Epidermal melanocyte (primary cell): Measurements from ENCODE around the gene ITGA2B.
"Not testable (repeated sequence)": the region's sequence is repeated elsewhere in the genome, so short reads cannot be mapped to it uniquely, and the experiment has no call there.

Experiments used
- DNase-seq: peaks from one replicate; pipeline ENCODE4 v3.0.0; 2011; ENCODE audit warnings: low spot score; ENCODE audit not compliant: insufficient read length

ITGA2B gene

DNA sequence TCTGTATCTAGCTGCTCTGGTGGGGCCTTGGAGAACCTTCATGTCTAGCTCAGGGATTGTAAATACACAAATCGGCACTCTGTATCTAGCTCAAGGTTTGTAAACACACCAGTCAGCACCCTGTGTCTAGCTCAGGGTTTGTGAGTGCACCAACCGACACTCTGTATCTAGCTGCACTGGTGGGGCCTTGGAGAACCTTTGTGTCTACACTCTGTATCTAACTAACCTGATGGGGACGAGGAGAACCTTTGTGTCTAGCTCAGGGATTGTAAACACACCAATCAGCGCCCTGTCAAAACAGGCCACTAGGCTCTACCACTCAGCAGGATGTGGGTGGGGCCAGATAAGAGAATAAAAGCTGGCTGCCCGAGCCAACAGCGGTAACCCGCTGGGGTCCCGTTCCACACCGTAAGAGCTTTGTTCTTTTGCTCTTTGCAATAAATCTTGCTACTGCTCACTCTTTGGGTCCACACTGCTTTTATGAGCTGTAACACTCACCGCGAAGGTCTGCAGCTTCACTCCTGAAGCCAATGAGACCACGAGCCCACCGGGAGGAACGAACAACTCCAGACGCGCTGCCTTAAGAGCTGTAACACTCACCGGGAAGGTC, 19.9 kb downstream of the ITGA2B start:
- not testable (repeated sequence) for DNase-seq

- DNase-seq: not testable (repeated sequence)
Observed at GRCh38 chr17:44368391-44369243, 20.8 kb downstream of the ITGA2B start.

- no peak for DNase-seq
Observed at GRCh38 chr17:44367231-44367979, 22.0 kb downstream of the ITGA2B start.

DNA sequence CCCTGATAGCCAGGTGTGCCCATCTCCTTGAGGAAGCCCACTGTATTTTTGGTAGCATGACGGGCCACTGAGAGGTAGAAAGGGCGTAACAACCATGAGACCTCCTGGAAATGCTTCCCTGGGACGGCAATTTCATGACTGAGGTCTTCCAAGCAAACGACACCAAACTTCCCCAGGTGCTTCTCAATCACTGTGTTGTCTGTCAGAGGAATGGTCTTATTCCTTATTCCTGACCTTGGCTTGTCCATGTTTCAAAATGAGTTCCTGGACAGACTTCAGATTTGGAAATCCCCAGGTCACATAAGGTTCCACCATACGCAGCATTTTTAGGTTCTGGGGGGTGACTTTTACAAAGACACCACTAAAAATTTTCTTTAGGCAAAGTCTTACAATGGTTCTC, 24.4 kb downstream of the ITGA2B start:
- DNase-seq: not testable (repeated sequence)

GRCh38 chr17:44363613-44364159, 25.8 kb downstream of the ITGA2B start, which contains the start of gene FAM171A2:
Gene FAM171A2, minus strand, starts transcription at chr17:44363853. Its CDS starts 139 bp downstream, at chr17:44363714.
- peak; percentile 87 for DNase-seq

DNA sequence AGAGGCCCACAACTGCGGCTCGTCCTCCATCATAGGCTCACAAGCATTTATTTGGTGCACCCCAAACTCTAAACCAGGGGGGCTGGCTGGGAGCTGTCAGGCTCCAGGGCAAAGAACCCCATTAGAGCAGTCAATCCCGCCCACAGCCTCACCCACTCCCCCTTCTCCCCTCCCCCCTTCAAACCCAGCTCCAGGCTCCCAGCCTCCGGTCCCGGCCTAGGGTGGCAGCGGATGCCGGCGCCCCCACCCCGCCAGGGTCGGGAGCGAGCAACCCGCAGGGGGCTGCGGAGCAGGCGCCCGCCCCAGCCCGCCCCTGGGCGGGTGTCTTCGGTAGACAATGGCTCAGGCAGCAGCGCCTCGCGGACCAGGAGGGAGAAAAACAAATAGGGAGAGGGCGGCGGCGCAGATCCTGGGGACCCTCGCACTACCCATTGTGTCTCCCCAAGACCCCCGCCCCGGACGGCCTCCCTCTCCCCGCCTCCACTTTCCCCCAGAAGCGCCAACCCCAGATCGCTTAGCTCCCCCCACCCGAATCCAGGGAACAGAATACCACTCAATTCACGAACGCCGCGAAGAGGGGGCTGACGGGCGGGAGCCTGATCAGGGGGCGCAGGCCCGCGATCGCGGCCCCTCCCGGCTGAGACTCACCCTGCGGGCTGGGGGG, 26.4 kb downstream of the ITGA2B start:
- DNase-seq: no peak

DNA sequence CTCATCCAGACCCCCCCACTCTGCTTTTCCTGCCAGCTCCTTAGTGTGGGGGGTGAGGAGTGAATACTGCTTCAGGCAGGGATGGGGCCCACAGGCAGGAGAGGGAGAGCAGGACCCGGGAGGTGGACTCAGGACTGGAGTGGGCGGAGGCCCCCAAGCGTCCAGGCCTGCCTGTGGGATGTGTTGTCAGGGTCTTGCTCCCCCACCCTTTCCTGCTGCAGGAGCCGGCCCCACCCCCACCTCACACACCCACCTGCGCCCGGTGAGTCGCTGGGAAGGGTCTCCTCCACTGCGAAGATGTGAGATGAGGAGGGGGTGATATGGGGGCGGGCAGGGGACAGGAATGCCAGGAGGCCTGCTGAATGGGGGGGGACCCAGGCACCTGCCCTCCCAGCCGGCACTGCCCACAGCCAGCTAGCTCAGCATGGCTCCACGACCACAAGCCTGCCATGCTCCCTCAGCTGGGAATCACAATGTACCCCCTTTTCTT, 26.9 kb downstream of the ITGA2B start:
- no peak for DNase-seq

DNA sequence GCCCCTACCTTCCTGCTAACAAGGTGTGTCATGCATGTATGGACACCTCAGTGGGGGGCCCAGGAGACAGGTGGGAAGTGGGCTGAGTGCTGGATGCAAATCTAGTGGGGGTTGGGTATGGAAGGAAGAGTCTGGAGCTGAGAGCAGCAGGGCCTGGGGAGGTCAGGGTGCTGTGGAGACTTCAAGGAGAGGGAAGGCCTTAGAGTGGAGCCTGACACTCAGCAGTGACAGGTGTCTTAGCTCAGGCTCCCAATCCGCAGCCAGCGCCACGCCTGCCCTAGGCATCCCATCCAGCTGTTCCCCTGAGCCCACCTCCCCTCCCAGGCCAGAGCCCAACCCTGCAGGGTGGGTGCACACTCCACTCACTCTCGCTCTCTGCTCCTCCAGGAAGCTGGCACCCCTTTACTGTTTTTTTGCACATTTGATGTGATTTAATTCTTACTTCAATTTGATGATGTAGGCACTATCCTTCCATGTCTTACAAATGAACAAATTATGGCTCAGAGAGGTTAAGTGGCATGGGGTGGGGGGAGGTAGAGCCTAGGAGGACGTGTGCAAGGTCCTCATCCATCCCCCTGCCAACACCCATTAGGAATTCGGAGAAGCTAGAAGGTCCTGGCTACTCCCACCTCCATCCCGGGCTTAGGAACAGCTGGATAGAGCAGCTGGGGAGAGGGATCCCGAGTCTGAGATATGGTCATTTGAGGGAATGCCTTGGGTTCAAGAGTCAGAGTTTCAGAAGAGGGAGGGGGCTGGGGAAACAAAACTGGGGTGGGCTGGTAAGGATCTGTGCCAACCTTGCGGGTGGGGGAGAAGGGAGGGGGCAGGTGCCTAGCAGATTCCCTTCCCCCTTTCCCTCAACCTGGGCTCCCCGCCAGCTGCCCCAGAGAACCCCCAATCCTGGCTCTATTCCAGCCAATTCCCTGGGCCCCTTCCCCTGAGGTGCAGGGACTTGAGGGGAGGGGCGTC, 27.9 kb downstream of the ITGA2B start:
- peak; percentile 17 for DNase-seq

- DNase-seq: peak; percentile 61
Observed at GRCh38 chr17:44360826-44361225, 28.6 kb downstream of the ITGA2B start.

DNA sequence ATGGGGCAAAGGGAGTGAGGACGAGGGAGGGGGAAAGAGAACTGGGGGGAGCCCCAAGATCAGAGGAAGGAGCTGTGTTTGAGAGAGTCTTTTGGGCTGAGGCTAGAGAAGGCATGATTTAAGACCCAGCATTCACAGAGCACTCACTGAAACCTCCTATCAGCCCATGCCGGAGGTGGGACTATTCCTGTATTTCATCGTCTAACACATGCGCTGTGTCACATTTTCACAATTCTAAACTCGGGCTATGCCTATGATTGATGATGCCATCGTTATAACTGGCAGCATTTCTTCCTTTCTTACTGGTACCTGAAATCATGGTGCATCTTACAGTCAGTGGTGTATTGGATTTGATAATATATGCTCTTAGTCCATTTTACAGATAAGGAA, 29.3 kb downstream of the ITGA2B start:
- DNase-seq: peak; percentile 19

- DNase-seq: peak; percentile 9
Observed at GRCh38 chr17:44359458-44360143, 29.8 kb downstream of the ITGA2B start.

DNA sequence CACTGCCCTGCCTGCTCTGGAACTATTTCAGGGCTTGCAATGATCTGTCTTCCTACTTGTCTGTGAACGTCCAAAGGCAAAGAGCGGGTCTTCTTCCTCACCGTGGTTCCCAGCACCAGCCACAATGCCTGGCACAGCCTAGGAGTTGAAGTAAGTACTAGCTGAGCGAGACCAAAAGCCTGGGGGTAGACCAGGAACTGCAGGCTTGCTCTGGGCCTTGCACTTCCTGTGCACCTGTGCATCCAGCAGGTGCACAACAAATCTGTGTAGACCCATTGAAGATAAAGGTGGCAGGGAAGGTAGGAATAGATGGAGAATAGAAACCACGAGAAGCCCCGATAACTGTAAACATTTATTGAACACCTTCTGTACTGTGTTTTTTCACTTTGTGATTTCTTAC, 30.4 kb downstream of the ITGA2B start:
- DNase-seq: peak; percentile 5

DNA sequence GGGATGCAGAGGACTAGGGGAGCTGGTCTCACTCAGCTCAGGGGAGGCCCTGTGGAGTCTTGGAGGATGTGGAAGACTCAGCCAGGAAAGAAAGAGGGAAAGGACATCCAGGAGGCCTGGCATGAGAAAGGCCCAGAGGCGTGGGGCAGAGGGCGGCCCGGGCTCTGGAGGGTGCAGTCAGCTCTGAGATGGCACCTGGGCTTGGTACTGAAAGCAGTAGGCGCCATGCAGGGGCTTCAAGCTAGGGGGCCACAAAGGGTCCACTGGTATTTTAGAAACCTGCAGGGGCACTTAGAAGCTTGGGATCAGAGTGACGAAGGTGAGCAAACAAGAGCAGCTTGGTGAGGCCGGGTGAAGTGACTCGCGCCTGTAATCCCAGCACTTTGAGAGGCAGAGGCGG, 31.4 kb downstream of the ITGA2B start:
- peak; percentile 14 for DNase-seq

DNA sequence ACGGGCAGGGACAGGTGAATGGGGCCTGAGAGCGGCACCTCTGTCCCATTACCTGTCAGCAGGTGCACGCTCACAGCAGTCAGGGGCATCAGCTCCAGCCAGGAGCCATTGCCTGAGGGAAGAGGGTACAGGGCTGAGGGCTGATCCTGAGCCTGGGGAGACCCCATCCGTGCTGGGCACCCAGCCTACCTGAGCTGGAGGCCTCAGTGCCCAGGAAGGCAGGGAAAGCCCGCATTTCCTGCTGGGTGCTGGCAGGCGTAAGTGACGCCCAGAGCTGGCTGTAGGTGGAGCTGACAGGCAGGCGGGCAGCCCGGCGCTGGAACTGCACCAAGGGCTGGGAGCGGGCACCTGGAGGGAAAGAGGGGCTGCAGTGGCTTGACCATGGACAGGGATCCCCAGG, 33.2 kb downstream of the ITGA2B start:
- peak; percentile 15 for DNase-seq

GRCh38 chr17:44355642-44356099, 33.8 kb downstream of the ITGA2B start:
- DNase-seq: peak; percentile 4

DNA sequence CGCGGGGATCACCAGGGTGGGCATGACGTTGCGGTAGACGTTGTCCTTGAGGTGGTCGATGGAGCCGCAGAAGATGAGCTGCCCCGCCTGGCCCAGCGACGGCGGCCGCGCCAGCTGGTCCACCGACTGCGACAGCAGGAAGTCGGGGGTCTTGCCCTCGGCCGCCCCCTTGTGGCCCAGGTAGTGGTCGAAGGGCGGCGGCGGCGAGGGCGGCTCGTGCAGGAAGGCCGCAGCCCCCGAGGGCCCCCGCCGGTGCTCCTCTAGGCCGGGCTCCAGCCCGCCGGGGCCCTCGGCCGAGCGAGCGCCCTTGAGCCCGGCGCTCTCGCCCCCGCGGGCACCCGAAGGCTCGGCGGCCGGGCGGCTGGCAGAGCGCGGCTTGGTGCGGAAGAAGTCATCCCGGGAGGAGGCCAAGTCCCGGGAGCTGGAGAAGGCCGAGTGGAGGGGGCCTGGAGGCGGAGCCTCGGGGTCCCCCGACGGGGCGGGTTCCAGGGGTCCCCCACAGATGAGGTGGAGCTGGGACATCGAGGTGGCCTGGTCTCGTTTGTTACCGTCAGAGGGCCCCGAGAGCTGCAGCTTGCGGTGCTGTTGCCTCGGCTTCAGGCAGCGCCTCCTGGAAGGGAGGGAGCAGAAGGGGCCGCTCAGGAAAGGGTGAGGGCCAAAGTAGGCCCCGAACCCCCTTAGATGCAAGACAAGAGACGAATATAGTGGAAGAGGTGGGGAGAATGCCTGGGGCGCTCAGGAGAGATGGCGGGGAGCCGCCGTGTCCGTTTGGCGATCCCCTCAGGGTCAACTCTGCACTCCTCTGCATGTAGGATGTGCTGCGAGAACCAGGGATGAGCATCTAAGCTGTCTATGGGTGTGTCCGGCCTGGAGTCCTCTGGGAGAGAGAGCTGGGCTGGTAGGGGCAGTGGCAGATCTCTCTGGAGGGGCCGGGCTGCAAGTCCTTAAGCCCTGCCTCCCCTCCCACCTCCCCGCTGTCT, 34.6 kb downstream of the ITGA2B start:
- DNase-seq: peak; percentile 20

- DNase-seq: peak; percentile 15
Observed at GRCh38 chr17:44353672-44354331, 35.6 kb downstream of the ITGA2B start.
